GM19328 (cell line): ENCODE measurements around the gene PLPP3.

ENCODE experiments used
- ATAC-seq: cut with Tn5 transposase; IDR thresholded peaks from one replicate; pipeline ENCODE4 v1.9.1; 2021; ENCODE audit warnings: mild to moderate bottlenecking, moderate library complexity; ENCODE audit not compliant: unreplicated experiment

Gene PLPP3

GRCh38 chr1:56548571-56548970, 30.8 kb downstream of the PLPP3 start:
- no peak for ATAC-seq

DNA sequence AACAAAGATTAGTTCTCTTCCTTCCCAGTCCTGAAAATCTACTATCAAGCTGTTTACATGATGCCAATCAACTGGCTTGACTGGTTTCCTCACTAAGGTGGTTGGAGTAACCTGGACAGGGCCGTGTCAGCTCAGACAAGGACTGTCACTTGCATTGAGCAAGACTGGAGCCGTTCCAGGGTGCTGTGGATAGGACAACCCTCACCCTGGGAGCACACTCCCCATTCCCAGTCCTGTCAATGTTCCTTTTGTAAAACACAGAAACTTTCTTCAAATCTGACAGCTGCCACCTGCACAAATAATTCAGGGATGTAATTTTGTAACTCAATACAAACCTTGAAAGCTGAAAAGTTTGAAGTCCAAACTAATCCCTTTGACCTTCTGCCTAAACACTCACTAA, 31.4 kb downstream of the PLPP3 start:
- ATAC-seq: no peak

- ATAC-seq: no peak
Observed at GRCh38 chr1:56547473-56547872, 31.9 kb downstream of the PLPP3 start.

DNA sequence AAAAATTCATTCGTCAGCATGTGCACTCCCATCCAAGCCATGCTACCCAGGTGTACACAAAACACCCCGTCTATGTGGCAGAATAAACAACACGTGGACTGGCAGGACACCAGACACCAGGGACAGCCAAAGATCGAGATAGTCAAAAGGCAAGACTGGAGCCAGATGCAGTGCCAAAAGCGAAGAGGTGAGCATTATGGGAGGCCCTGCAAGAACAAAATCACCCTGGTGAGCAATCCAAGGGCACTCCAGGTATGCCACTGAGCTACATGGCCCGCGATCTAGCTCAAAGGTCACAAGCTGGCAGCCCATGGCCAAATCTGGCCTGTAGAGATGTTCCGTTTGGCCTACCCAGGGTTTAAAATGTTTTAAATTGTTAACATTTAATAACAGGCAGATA, 33.7 kb downstream of the PLPP3 start:
- no peak for ATAC-seq

- no peak for ATAC-seq
Observed at GRCh38 chr1:56543783-56544612, 35.4 kb downstream of the PLPP3 start.

DNA sequence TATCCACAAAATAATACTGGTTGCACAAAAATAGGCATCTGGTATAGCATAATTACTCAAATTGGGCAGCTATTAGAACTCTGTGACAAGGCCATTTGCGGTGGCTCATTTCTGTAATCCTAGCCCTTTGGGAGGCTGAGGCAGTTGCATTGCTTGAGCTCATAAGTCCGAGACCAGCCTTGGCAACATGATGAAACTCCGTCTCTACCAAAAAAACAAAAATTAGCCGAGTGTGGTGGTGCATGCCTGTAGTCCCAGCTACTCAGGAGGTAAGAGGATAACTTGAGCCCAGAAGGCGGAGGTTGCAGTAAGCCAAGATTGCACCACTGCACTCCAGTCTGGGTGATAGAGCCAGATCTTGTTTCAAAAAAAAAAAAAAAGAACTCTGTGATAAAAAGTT, 36.7 kb downstream of the PLPP3 start:
- no peak for ATAC-seq

- ATAC-seq: no peak
Observed at GRCh38 chr1:56541408-56541807, 38.0 kb downstream of the PLPP3 start.

DNA sequence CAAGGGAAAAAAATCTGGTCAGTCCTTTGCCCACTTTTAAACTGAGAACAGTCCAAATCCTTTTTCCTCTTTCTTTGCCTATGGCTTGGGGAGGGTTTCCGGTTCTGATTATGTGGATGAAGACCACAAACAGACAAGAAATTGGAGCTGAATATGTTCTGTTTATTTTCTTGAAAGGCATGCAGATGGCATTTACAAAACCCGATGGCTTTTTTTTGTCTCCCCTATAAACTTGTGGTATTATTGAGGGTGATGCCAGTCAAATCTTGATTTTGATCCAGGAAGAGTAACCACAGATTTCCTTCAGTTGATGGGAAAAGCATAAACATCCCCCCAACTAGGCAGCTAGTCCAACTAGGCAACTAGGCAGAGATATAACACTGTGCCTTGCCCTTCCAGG, 38.9 kb downstream of the PLPP3 start:
- ATAC-seq: no peak

DNA sequence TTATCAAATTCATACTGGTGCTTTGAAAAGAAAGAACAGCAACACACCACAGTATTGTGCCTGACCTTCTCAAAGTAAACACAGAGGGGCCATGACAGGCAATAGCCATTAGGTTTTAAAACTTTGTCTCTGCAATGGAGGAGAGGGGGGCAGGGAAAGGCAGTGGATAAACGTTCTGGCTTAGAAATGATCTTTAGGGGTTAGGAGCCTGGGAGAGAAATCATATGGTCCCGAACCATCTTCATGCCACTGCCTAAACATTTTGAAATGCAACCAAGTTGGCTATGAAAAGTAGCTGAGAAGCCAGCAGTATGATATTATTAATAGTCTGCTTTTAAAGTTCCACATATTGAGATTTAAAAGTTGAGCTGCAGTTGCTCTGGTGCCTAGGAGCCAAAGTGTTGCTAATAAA, 39.8 kb downstream of the PLPP3 start:
- no peak for ATAC-seq

- no peak for ATAC-seq
Observed at GRCh38 chr1:56538532-56538931, 40.8 kb downstream of the PLPP3 start.

- no peak for ATAC-seq
Observed at GRCh38 chr1:56537660-56538059, 41.7 kb downstream of the PLPP3 start.

DNA sequence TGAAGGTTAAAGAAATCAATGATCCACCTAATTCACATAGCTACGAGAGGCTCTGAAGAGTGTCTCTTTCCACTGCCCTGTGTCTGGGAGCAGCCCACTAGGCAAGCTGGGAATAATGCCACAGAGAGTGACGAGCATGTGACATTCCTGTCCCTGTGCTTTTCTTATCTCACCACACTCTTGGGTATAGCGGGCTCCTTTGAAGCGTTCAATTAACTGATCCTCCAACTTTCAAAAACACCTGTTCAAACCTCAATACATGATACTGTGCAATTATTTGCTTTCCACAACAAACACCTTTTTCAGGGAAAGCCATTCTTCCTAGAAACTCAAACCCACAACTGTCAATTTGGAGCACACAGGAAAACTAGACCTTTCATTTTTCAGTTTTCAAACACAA, 43.4 kb downstream of the PLPP3 start:
- ATAC-seq: no peak

DNA sequence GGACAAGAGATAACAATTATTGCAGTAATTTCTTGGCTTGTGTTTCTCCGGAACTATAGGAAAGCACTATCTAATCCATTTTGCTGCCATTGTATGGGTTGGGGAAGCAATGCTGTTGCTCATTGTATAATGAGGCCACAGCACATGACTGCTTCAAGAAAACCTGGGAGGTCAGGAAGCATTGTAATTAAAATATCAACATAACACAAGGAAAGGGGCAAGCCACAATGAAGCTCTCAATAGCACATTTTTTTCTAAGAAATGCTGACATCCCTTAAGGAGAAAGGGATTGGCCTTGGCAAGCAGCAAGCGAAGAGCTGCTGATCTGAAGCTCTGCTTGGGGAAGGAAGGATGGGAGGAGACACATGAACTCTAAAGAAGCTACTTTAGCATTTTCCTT, 44.0 kb downstream of the PLPP3 start:
- no peak for ATAC-seq

DNA sequence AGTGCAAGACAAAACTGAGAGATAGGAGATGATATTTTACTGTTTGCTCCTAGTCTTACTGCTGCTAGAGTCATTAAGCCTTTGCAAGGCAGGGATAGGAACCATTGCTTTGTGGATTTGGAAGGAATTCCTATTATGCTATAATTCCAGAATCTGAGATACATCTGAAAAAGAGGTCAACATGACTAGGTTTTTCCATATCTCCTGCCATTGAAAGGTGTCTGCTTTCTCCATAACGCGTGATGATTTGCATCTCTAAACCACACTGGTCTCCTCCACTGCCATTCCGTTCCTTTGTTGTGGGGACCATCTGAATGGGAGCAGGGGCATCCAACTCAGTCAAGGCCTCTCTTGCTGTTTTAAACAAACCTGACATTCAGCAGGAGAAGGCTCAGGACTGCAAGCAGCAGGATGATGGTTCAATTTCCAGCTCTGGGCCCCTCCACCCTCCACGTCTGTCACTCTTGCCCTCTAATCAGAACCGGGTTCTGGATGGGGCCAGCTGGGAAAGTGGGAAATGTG, 45.2 kb downstream of the PLPP3 start:
- ATAC-seq: no peak

- peak; percentile 58 for ATAC-seq
Observed at GRCh38 chr1:56533621-56534020, 45.7 kb downstream of the PLPP3 start.

DNA sequence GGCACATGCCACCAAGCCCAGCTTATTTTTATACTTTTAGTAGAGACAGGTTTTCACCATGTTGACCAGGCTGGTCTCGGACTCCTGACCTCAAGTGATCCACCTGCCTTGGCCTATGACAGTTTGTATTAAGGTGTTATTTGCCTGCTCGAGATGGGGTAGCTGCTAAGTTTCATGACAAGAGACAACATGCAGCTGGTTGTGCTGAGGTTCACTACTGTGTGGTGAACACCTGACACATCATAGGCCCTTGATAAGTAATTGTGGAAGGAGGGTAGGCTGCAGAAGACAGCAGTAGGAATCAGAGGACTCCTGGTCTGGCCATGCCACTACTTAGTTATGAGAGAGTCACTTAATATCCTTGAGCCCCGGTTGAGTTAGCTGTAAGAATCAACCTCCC, 46.2 kb downstream of the PLPP3 start:
- no peak for ATAC-seq

DNA sequence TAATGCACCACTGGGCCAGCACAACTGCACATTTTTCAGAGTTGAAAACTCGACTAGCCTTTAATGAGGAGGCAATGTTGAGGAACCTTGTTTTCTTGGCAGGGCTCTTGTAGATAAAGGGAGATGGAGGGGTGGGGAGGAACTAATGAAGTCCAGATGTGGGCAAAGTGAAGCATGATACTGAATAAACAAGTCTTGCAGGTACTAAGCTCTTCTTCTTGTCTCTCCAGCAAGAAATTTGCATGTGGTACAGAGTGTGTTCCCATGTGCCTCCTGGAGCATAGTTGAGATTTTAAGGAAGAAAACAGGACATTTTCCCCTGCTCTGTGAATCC, 47.0 kb downstream of the PLPP3 start:
- ATAC-seq: no peak

DNA sequence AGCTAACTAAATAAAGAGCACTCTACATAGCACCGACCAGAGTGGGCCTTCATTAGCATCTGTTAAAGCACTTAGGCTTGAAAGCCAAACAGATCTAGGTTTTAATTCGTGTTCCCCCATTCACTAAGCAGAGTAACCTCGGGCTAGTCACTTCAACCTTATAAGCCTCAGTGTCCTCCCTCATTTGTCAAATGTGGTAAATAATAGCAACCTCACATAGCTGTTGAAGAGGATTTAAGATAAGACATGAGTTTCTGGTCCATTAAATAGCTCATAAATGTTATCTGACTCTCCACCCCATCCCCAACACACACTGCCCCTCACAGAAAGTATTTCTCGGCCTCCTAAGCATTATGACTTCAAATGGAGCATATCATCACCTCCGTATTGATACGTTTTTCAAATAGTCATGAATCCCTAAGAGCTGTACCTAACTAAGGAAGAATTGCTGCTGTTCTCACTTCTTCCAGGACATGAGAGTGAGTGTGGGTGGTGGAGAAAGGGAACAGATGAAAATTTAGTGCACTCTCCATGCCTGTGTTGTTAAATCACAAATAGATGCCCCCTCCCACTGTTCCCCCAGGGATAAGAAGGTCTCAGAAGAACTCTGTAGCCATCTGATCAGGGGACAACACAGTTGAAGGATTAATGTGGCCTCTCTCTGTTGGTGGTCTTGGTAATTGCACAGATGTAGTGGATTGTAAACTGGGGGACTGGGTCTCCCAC, 47.6 kb downstream of the PLPP3 start:
- no peak for ATAC-seq

DNA sequence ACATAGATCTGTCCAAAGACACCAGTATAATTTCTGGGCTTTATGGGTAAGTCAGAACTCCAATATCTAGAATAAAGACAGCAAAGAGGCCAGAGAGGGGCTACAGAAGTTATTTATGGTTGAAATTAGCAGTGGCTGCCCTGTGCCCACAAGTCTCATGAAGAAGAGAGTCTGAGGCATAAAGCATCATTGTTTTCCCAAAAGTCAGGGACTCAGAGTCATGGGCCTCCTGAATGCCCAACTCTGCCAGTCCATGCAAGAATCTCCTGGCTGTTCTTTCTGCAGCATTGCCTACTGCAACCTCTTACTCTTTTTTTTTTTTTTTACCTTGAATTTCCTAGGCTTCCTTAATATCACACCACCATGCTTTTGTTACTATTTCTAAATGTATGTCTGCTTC, 49.6 kb downstream of the PLPP3 start:
- ATAC-seq: no peak

- no peak for ATAC-seq
Observed at GRCh38 chr1:56527548-56528302, 51.6 kb downstream of the PLPP3 start.

- ATAC-seq: no peak
Observed at GRCh38 chr1:56526571-56527174, 52.7 kb downstream of the PLPP3 start.
